Left lung (tissue), 10 donors: ENCODE results near the gene USP46. TPM values are rescaled to one million over a fixed set of nuclear protein-coding genes. Genes with fewer than 3 reads are reported as not detected.
A peak's percentile ranks its signal among the peaks of the same experiment; 100 is the strongest.

Experiments used
- ATAC-seq: fragments of 200-7000 bp; cut with Tn5 transposase; one replicate; pipeline ENCODE4 v1.9.1; 2020; ENCODE audit warnings: moderate library complexity
- DNase-seq, 4 donors: peaks; one replicate each; pipeline ENCODE4 v3.0.0-alpha.2; 2013 to 2020
- H3K27ac ChIP-seq, 2 donors: fragments of 200-600 bp; sonication (generic) in 1 of 2; one replicate each; pipeline versions ENCODE4 v1.5.0 to v1.8.0; 2020 to 2021
- H3K27me3 ChIP-seq, 2 donors: fragments of 200-600 bp; sonication (generic) in 1 of 2; one replicate each; pipeline versions ENCODE4 v1.5.0 to v1.8.0; 2020 to 2021
- H3K36me3 ChIP-seq, 2 donors: fragments of 200-600 bp; sonication (generic) in 1 of 2; one replicate each; pipeline versions ENCODE4 v1.5.0 to v1.8.0; 2020 to 2021
- H3K4me1 ChIP-seq, 2 donors: fragments of 200-600 bp; one replicate each; pipeline ENCODE4 v1.8.0; 2021
- H3K4me3 ChIP-seq, 2 donors: fragments of 200-600 bp; sonication (generic) in 1 of 2; one replicate each; pipeline versions ENCODE4 v1.5.0 to v1.8.0; 2020 to 2021; ENCODE audit warnings: mild to moderate bottlenecking in 1 of 2
- H3K9me3 ChIP-seq, 2 donors: fragments of 200-600 bp; sonication (generic) in 1 of 2; one replicate each; pipeline versions ENCODE4 v1.5.0 to v1.8.0; 2020 to 2021
- CTCF ChIP-seq, 2 donors: fragments of 200-600 bp; sonication (generic) in 1 of 2; IDR thresholded peaks; one replicate each; pipeline versions ENCODE4 v1.5.0 to v1.8.0; 2021; ENCODE audit warnings: antibody characterized with exemption in 2 of 2
- intact Hi-C, 2 donors: fragments of 100-400 bp; cut with DNase I; formaldehyde crosslinking; loops; one replicate each; pipeline versions ENCODE4 v1.11.2 to v1.14.2; 2022
- polyA plus RNA-seq, 6 donors: library from polyadenylated mRNA; unstranded; fragments of 120-200 nt; gene quantifications; one replicate each; pipeline ENCODE4 v1.2.1, GENCODE V29; 2013; ENCODE audit not compliant: insufficient read length in 6 of 6
- total RNA-seq, 2 donors: library from RNA; stranded (reverse); fragmentation: NEBNext Ultra II Directional; extraction: Animal tissue kit (Norgen Biotek cat#: 25700); gene quantifications; one replicate each; pipeline ENCODE4 v1.2.1, GENCODE V29; 2021
- donor health status: DM: no; HTN: yes; CAD: no.
- donor health status: DM: no; HTN: no; CAD: no.

The USP46 gene
- total and polyA plus RNA-seq, 8 donors: 18.2 to 26.1 (median 24.9) TPM

- H3K4me3 ChIP-seq: no peak overlapping the region
- ATAC-seq: peak; percentile 100
These were observed 113.7 kb downstream of the USP46 start for GRCh38 chr4:52545099-52546069.

More at GRCh38 chr4:52545099-52546069, 113.7 kb downstream of the USP46 start:
- peak; percentile 87 to 91 for TF ChIP-seq CTCF (IDR thresholded peaks at IDR 0.05)
- intact Hi-C loops: loop anchor here in 1 of 2 donors (5.0 kb wide), 1 partner anchor 437 kb away; no protein-coding TSS in a partner anchor
- Histone ChIP-seq H3K9me3 (no peaks in the 10 kb centered on the region), H3K27ac (no peak overlapping the region), H3K36me3 (no peaks in the 10 kb centered on the region), H3K4me1 (no peaks in the 10 kb centered on the region), H3K27me3 (no peaks in the 10 kb centered on the region)
- DNase-seq: peak; percentile 51 to 80 (median 60)

Other genes with a start within 250 kb of the USP46 start
- 1 to 10 TPM; 2.0 to 3.0 TPM for gene ERVMER34-1, start 92.1 kb upstream of the USP46 start, total RNA-seq
- gene ERVMER34-1, start 92.1 kb upstream of the USP46 start, polyA plus RNA-seq: 1 to 10 TPM; 2.7 to 3.4 (median 3.0) TPM
- gene RASL11B, start 203.0 kb upstream of the USP46 start, total RNA-seq: 1 to 10 TPM in 1 of 2 donors, under 1 TPM in 1; 0.52 to 3.4 TPM
- 10 to 100 TPM; 16.3 to 26.4 (median 22.5) TPM for gene RASL11B, start 203.0 kb upstream of the USP46 start, polyA plus RNA-seq